ENCODE data around the gene FGD2.
A peak's percentile ranks its signal among the peaks of the same experiment; 100 is the strongest.

Gene FGD2

DNA sequence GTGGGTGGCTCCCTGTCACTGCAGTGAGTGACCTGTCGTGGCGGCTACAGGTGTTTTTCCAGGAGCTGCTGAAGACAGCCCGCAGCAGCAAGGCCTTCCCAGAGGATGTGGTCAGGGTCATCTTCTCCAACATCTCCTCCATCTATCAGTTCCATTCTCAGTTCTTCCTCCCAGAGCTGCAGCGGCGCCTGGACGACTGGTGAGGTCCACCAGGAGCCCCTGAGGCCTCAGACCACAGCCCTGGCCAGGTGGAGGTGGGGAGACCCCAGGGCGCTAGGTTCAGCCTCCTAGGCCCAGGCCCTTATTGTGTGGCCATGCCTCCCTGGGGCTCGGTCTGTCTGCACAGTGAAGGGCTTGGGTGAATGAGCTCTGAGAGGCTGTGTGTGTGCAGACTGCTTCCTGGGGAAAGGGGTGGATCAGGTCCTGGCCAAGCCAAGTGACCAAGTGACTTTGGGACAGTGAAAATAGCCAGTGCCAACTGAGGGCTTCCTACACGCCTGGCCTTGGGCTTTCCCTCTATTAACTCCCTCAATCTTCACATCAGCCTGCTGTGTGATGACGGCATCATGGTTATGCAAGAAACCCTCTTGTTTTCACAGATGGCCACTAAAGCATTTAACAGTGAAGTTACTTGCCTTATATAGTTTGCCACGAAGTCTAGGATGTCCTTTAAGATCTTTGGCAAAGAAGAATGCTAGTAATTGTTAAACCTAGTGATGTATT is 6.4 kb downstream of the FGD2 start:
- no peak for DNase-seq
- H3K36me3 Mint-ChIP-seq, result no peaks in the 10 kb centered on the region
- CTCF ChIA-PET, result interaction anchor here (1.4 to 1.9 kb wide), 2 partner anchors 229 to 246 kb away, joined by 4 to 8 read pairs; no protein-coding TSS in a partner anchor
- no peaks in the 10 kb centered on the region for H3K9me3 Mint-ChIP-seq
- peaks cover 13% of the 10 kb centered on the region for H3K4me1 Mint-ChIP-seq
- no peak overlapping the region for H3K4me3 Mint-ChIP-seq
- no peak overlapping the region for H3K27ac Mint-ChIP-seq
- peaks cover 11% of the 10 kb centered on the region for H3K27me3 Mint-ChIP-seq

DNA sequence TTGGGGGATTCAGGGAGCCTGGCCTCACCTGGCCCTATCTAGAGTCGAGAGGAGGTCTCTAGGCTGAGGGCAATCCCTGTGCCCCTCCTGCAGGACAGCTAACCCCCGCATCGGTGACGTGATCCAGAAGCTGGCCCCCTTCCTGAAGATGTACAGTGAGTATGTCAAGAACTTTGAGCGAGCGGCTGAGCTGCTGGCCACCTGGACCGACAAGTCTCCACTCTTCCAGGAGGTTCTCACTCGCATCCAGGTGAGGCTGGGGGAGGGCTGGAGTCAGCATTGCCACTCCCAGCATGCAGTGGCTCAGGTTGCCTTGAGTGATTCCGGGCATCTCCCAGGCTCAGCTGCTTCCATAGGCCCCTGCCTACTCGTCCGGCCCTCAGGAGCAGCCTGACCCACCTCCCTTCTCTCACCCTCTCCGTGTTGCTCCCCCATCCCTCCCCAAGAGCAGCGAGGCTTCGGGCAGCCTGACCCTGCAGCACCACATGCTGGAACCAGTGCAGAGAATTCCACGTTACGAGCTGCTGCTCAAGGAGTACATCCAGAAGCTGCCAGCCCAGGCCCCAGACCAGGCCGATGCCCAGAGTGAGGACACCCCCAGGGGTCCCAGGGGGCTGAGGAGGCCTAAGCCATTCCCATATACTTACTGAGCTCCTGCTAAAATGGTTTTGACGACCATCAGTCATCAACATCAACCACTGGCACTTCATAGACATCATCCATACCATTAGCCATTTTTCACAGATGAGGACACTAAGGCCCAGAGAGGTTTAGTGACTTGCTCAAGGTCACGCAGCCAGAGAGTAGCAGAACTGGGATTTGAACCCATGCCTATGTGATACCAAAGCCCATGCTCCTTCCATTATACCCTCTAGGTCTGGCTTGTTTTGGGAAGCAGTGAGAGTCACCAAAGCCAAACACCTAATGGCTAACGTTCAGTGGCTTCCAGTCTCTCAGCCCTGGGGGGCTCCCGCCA is 8.3 kb downstream of the FGD2 start:
- Mint-ChIP-seq H3K4me3 (no peak overlapping the region), H3K4me1 (peaks cover 14% of the 10 kb centered on the region), H3K9me3 (no peaks in the 10 kb centered on the region), H3K36me3 (no peaks in the 10 kb centered on the region), H3K27ac (no peak overlapping the region), H3K27me3 (peaks cover 3% of the 10 kb centered on the region)
- DNase-seq, result no peak
- CTCF ChIA-PET, result interaction anchor here (7.6 kb wide), 1 partner anchor 247 kb away, joined by 143 read pairs; no protein-coding TSS in a partner anchor

DNA sequence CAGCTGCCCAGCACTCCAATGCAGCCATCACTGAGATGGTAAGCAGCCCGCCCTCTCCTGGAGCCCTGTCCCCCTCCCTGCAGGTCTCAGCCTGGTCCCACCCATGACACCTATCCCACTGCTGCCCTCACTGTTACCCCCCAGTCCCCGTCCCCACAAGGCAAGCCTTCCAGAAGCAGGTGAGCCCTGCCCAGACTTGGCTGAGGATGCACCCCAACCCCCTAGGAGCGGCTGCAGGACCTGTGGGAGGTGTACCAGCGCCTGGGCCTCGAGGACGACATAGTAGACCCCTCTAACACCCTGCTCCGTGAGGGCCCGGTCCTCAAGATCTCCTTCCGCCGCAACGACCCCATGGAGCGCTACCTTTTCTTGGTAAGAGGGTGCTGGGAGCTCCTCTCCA is 9.2 kb downstream of the FGD2 start:
- H3K4me1 Mint-ChIP-seq, result peaks cover 22% of the 10 kb centered on the region
- CTCF ChIA-PET, result interaction anchor here (7.6 kb wide), 1 partner anchor 248 kb away, joined by 143 read pairs; no protein-coding TSS in a partner anchor
- no peaks in the 10 kb centered on the region for H3K36me3 Mint-ChIP-seq
- no peak overlapping the region for H3K4me3 Mint-ChIP-seq
- H3K27ac Mint-ChIP-seq, result no peak overlapping the region
- no peak for DNase-seq
- H3K9me3 Mint-ChIP-seq, result no peaks in the 10 kb centered on the region
- H3K27me3 Mint-ChIP-seq, result no peaks in the 10 kb centered on the region

DNA sequence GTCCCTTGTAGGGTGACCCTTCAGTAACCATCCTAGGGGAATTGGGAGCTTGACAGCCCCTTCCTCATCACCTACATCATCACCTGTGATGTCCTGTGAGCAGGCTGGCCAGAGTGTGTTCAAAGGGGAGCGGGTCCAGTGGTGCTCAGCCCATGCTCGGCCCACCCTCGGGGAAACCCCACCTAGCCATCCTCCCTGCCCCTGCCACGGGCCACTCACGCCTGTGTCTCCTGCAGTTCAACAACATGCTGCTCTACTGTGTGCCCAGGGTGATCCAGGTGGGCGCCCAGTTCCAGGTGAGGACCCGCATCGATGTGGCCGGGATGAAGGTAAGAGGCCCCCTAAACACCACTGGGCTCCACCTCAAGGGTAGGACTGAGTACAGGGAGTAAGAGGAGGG is 10.1 kb downstream of the FGD2 start:
- Mint-ChIP-seq H3K27ac (no peak overlapping the region), H3K9me3 (no peaks in the 10 kb centered on the region), H3K27me3 (no peaks in the 10 kb centered on the region), H3K4me3 (no peak overlapping the region), H3K36me3 (no peaks in the 10 kb centered on the region), H3K4me1 (peaks cover 29% of the 10 kb centered on the region)
- no peak for DNase-seq
- CTCF ChIA-PET, result interaction anchor here (1.3 to 19.7 kb wide), 4 partner anchors 102 to 248 kb away, joined by 3 to 697 read pairs (median 92); no protein-coding TSS in a partner anchor

DNA sequence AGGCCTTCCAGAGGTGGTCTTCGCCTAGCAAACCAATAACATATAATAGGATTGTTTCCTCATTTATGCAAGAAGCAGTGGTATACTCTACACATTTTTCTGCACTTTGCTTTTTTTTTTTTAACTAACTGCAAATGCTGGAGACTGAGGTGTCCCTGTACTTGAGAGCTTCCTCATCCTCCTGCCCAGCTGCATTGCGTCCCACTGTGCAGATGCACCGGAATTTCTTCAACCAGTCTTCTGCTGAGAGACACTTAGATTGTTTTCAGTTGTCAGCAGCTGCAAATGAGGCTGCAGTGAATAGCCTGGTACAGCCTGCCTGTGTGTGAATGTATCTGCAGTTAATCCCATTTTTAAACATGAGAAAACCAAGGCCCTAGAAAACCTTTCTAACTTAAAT is 11.5 kb downstream of the FGD2 start:
- Mint-ChIP-seq H3K9me3 (no peaks in the 10 kb centered on the region), H3K27ac (no peak overlapping the region), H3K4me3 (no peak overlapping the region), H3K27me3 (no peaks in the 10 kb centered on the region), H3K4me1 (peaks cover 43% of the 10 kb centered on the region), H3K36me3 (peaks cover 2% of the 10 kb centered on the region)
- DNase-seq, result no peak
- CTCF ChIA-PET, result interaction anchor here (1.2 to 25.3 kb wide), 16 partner anchors 10 to 308 kb away, joined by 3 to 697 read pairs (median 44); partner anchors contain the start of genes C6orf89, PIM1 and PPIL1

DNA sequence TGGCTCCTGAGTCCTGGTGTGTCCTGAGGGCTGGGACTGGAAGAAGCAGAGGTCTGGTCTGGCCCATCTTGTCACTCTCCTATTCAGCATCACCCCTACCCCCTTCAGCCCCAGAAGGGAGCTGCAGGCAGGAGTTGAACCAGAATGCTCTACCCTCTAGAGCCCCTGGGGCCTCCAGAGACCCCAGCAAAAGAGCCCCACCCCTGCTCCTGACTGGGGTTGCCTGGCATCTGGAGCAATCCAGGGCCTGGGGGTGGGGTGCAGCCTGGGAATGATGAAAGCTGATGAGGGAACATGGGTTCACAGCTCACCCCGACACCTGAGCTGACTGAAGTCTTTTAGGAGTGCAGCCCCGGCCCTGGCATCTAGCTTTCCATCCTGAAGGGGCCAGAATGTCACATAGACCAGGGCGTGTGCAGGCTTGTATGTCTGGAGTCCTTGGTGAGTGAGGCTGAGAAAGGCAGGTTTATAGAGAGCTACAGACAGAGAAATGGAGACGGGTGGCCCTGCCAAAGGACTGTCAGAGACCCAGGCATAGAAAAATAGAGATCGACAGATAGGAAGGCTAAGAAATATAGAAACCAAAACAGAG is 12.2 kb downstream of the FGD2 start:
- no peaks in the 10 kb centered on the region for H3K27me3 Mint-ChIP-seq
- DNase-seq, result no peak

DNA sequence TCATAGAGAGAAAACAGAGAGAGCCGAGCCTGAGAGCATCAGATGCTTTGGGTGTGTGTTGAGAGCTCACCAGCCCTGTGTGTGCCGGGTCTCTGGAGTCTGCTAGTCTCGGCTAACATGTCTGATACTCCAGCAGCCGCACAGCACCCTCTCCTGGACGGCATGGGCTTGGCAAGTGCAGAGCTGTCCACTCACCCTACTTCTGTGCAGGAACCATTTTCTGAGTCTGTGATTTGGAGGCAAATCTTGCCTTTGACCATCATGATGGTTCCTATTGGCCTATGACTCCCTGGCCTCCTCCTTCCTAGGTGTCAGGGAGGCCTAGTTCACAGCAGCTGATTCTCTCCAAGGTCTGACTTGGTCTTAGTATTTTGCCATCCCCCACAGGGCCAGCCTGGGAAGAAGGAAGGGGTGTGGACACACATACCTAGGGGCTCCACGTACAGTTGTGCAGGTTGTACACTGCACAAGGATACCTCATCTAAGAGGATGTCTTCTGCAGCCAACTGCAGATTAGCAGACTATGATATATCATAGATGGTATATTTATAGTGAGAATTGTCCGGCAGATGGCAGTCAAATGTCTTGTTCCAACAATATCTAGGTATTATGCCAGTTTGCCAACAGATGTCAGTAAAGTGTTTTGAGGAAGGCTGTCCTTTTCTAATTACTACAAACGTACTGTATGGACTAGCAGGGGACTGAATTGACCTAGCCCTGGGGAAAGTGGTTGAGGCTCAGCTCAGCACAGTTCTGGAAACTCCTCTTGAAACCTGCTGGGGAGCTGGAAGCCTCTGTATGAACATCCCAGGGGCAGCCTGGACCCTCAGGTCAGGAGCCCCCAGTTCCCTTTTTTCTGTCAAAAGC is 13.0 kb downstream of the FGD2 start:
- peak overlapping the region; percentile 85 for H3K27ac Mint-ChIP-seq
- peaks cover 58% of the 10 kb centered on the region for H3K4me1 Mint-ChIP-seq
- DNase-seq, result peak; percentile 96
- no peaks in the 10 kb centered on the region for H3K27me3 Mint-ChIP-seq
- CTCF ChIA-PET, result interaction anchor here (0.5 to 25.3 kb wide), 76 partner anchors 8 to 695 kb away, joined by 3 to 697 read pairs (median 4); partner anchors contain the start of genes C6orf89, MTCH1, PI16 and PIM1
- H3K36me3 Mint-ChIP-seq, result peaks cover 7% of the 10 kb centered on the region
- H3K4me3 Mint-ChIP-seq, result no peak overlapping the region
- no peaks in the 10 kb centered on the region for H3K9me3 Mint-ChIP-seq

More for the DNA sequence above, 12.2 kb downstream of the FGD2 start:
- no peaks in the 10 kb centered on the region for H3K9me3 Mint-ChIP-seq
- peaks cover 50% of the 10 kb centered on the region for H3K4me1 Mint-ChIP-seq
- peak overlapping the region; percentile 85 for H3K27ac Mint-ChIP-seq
- H3K36me3 Mint-ChIP-seq, result peaks cover 2% of the 10 kb centered on the region
- no peak overlapping the region for H3K4me3 Mint-ChIP-seq
- CTCF ChIA-PET, result interaction anchor here (0.7 to 25.3 kb wide), 65 partner anchors 9 to 696 kb away, joined by 3 to 697 read pairs (median 5); partner anchors contain the start of genes C6orf89, MTCH1, PIM1 and PPIL1

DNA sequence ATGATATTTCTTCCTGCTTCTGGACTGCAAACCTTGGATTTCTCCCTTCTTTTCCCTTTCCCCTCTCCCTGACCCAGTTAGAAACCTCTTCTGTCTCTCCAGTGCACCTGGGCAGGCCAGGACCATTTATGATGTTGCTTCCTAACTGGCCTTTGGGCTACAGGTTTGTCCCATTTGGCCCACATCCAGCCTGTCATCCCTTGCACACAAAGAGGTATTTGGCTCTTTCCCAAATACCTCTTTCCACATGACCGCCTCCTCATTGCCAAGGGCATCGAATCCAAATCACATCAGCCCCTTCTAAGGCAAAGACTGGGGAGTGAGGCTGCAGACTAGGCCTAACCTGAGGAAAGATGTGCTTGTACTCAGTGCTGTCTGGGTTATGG is 13.6 kb downstream of the FGD2 start:
- H3K9me3 Mint-ChIP-seq, result no peaks in the 10 kb centered on the region
- peaks cover 7% of the 10 kb centered on the region for H3K36me3 Mint-ChIP-seq
- CTCF ChIA-PET, result interaction anchor here (0.6 to 25.3 kb wide), 32 partner anchors 8 to 673 kb away, joined by 3 to 697 read pairs (median 6); partner anchors contain the start of genes C6orf89, MTCH1, PIM1 and PPIL1
- H3K4me3 Mint-ChIP-seq, result no peak overlapping the region
- H3K27me3 Mint-ChIP-seq, result no peaks in the 10 kb centered on the region
- no peak for DNase-seq
- peak overlapping the region; percentile 85 for H3K27ac Mint-ChIP-seq
- peaks cover 64% of the 10 kb centered on the region for H3K4me1 Mint-ChIP-seq

DNA sequence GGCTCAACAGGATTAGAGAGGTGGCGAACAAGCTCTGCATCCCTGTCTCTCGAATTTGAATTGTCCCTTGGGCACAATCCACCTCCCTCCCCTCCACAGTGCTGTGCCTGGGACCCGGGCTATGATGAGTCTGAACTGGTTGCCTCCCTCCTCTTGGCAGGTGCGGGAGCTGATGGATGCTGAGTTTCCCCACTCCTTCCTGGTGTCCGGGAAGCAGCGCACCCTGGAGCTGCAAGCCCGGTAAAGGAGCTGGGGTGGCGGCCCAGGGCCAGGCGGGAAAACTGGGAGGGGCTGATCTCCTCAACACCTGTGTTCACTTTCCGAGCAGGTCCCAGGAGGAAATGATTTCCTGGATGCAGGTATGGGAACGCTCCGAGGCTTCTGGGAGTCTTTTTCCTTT is 14.9 kb downstream of the FGD2 start:
- peaks cover 77% of the 10 kb centered on the region for H3K4me1 Mint-ChIP-seq
- H3K27me3 Mint-ChIP-seq, result no peaks in the 10 kb centered on the region
- H3K27ac Mint-ChIP-seq, result no peak overlapping the region
- CTCF ChIA-PET, result interaction anchor here (0.6 to 25.3 kb wide), 15 partner anchors 8 to 363 kb away, joined by 3 to 697 read pairs (median 26); partner anchors contain the start of genes C6orf89, PIM1 and PPIL1
- no peak for DNase-seq
- peaks cover 7% of the 10 kb centered on the region for H3K36me3 Mint-ChIP-seq
- no peak overlapping the region for H3K4me3 Mint-ChIP-seq
- H3K9me3 Mint-ChIP-seq, result no peaks in the 10 kb centered on the region

DNA sequence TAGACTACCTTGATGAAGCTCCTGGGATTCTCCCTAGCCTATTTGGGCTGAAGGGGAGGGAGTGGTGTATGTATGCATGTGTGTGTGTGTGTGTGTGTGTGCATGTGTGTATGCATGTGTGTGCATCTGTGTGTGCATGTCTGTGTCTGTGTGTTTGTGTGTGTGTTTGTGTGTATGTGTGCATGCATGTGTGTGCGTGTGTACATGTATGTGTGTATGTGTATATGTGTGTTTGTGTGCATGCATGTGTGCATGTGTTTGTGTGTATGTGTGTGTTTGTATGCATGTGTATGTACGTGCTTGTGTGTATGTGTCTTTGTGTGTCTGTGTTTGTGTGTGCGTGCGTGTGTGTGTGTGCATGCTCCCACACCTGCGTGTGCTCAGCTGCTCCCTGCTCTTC is 15.4 kb downstream of the FGD2 start:
- no peaks in the 10 kb centered on the region for H3K27me3 Mint-ChIP-seq
- peaks cover 80% of the 10 kb centered on the region for H3K4me1 Mint-ChIP-seq
- CTCF ChIA-PET, result interaction anchor here (1.0 to 25.3 kb wide), 18 partner anchors 9 to 413 kb away, joined by 3 to 697 read pairs (median 8); partner anchors contain the start of genes C6orf89, CMTR1 and PIM1
- H3K9me3 Mint-ChIP-seq, result no peaks in the 10 kb centered on the region
- H3K4me3 Mint-ChIP-seq, result no peak overlapping the region
- H3K27ac Mint-ChIP-seq, result no peak overlapping the region
- peaks cover 7% of the 10 kb centered on the region for H3K36me3 Mint-ChIP-seq
- DNase-seq, result no peak

DNA sequence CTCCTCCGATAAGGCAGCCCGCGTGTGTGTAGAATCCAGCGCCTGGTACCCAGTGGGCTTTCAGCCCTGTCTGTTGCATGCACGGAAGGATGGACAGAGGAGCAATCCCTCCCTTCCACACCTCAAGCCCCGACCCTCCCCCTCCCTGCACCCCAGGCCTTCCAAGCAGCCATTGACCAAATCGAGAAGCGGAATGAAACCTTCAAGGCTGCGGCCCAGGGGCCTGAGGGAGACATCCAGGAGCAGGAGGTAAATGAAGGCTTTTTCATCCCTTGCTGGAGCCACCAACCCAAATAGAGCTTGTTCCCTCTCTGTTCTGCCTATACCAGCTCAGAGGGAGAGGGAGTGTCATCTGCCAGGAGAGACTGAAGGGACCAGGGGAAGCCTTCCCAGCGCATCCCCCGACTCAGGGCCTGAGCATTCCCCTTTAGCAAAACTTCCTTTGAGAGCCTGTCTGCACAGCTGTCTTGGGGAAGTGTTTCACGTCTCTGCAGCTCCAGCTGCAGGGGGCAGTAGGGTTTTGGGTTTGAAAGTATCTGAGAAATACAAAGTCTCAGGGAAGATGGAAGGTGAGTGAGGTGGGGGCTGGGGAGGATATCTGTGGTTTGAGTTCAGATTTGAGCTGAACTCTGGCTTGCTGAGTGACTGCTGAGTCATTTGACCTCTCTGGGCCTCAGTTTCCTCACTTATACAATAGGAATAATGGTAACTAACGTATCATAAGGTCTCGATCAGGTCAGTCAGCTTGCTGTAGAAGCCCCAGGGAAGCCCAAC is 16.1 kb downstream of the FGD2 start:
- Mint-ChIP-seq H3K27ac (peak overlapping the region; percentile 85), H3K27me3 (no peaks in the 10 kb centered on the region), H3K4me3 (no peak overlapping the region), H3K9me3 (no peaks in the 10 kb centered on the region), H3K4me1 (peaks cover 87% of the 10 kb centered on the region), H3K36me3 (peaks cover 7% of the 10 kb centered on the region)
- peak; percentile 91 for DNase-seq
- CTCF ChIA-PET, result interaction anchor here (0.8 to 25.3 kb wide), 25 partner anchors 9 to 549 kb away, joined by 3 to 697 read pairs (median 5); partner anchors contain the start of genes C6orf89, CMTR1 and PIM1

Data from activated naive CD4-positive, alpha-beta T cell treated with anti-CD3 and anti-CD28 coated beads, Interleukin-2, amount 10 ng/mL, durations not matched to agents 7 days and 5 days (primary cell).